ENCODE measurements around the gene PFDN6. TPM values are rescaled to one million over a fixed set of nuclear protein-coding genes. Genes with fewer than 3 reads are reported as not detected.
"Not testable (repeated sequence)": the region's sequence is repeated elsewhere in the genome, so short reads cannot be mapped to it uniquely, and the experiment has no call there.

Gene PFDN6
- total and polyA plus RNA-seq, 10 of the 15 experiments (the other 5 are each of a cell fraction or from before 2014, with no cell fraction given): 3.1 to 168 (median 82.6) TPM

- BruUV-seq (replicated peaks): no TSS peak
- TF ChIP-seq KLF5 (IDR thresholded peaks at IDR 0.05; ENCODE audit: partially characterized antibody) (no peak), NFXL1 (IDR thresholded peaks at IDR 0.05; ENCODE audit: borderline replicate concordance) (no peak), SREBF2 (IDR thresholded peaks at IDR 0.05; ENCODE audit: low read length) (no peak), CHD2 (IDR thresholded peaks at IDR 0.05; ENCODE audit: borderline replicate concordance, low read depth, low read length) (no peak), KAT2A (conservative IDR thresholded peaks at IDR 0.05; ENCODE audit: control insufficient read depth, low read depth, low read length) (no peak), NKRF (conservative IDR thresholded peaks at IDR 0.05) (no peak), SRF (IDR thresholded peaks at IDR 0.05; ENCODE audit: low read depth in 2 of 2, low read length in 2 of 2) (no peak), TCF3 (IDR thresholded peaks at IDR 0.05; ENCODE audit: borderline replicate concordance, insufficient read depth, low read depth, low read length) (no peak), SIX5 (IDR thresholded peaks at IDR 0.05; ENCODE audit: low read depth, low read length, severe bottlenecking) (no peak), CHD1 (IDR thresholded peaks at IDR 0.05; ENCODE audit: low read depth, low read length) (no peak)
- FAIRE-seq (no peak), DNase-seq (ENCODE audit: low read depth, low spot score) (no peak), ATAC-seq (no peak)
- SMC1A ChIA-PET (ENCODE audit: uncharacterized antibody, unreplicated experiment): no interaction called here
- Histone ChIP-seq H3K27me3 (replicated peaks in 1 of 2; ENCODE audit: control insufficient read depth in 2 of 2, insufficient read depth in 2 of 2, low read length in 1 of 2) (no peaks in the 10 kb centered on the region), H3K9ac (ENCODE audit: control insufficient read depth, insufficient read depth, low read length) (no peak overlapping the region), H3K79me2 (ENCODE audit: control insufficient read depth, insufficient read depth, low read length) (peaks cover 19% of the 10 kb centered on the region), H3K4me1 (ENCODE audit: control insufficient read depth, insufficient read depth, low read length) (peaks cover 15% of the 10 kb centered on the region), H3K4me2 (ENCODE audit: control insufficient read depth, insufficient read depth) (no peak overlapping the region), H3K4me3 (no peak overlapping the region), H4K20me1 (ENCODE audit: control insufficient read depth, insufficient read depth) (no peaks in the 10 kb centered on the region; the same call in 1 of the 2 replicates), H3K9me3 (replicated peaks; ENCODE audit: control insufficient read depth, insufficient read depth, low read length) (no peaks in the 10 kb centered on the region), H3K36me3 (ENCODE audit: control insufficient read depth in 2 of 2, insufficient read depth in 2 of 2, low read length in 1 of 2) (peaks cover 24 to 31% of the 10 kb centered on the region in 2 experiments; a peak in 3 of 4 replicates), H2AFZ (ENCODE audit: control insufficient read depth, low read depth, low read length) (no peak overlapping the region), H3K27ac (ENCODE audit: control insufficient read depth, insufficient read depth) (no peak overlapping the region; the same call in 1 of the 2 replicates)
- CTCF ChIA-PET: no interaction called here
- RAD21 ChIA-PET (ENCODE audit: unreplicated experiment): interaction anchor here (0.5 kb wide), 1 partner anchor 65 kb away, joined by 3 read pairs; no protein-coding TSS in a partner anchor
- intact Hi-C loops (cut with micrococcal nuclease; ENCODE audit: unreplicated experiment) (no loop called here), in situ Hi-C loops (cut with MboI) (no loop called here)
- 85% methylated on average over 6 of the region's 6 CpGs for WGBS (ENCODE audit: insufficient coverage, insufficient replicate concordance, low lambda C conversion rate, missing lambda C conversion rate)
- POLR2A ChIA-PET: interaction anchor here (1.6 kb wide), 1 partner anchor 8 kb away, joined by 6 read pairs; the partner anchor contains the start of genes RPS18 and VPS52
Observed at GRCh38 chr6:33280539-33280938, 8.9 kb upstream of the PFDN6 start.

DNA sequence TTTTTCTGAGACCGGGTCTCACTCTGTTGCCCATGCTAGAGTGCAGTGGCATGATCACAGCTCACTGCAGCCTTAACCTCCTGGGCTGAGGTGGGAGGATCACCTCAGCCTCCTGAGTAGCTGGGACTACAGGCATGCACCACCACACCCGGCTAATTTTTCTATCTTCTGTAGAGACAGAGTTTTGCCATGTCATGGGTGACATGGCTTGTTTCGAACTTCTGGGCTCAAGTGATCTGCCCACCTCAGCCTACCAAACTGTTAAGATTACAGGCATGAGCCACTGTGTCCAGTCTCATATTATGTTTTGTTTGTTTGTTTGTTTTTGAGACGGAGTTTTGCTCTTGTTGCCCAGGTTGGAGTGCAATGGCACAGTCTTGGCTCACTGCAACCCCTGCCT, 4.2 kb upstream of the PFDN6 start:
- ATAC-seq; intact Hi-C loops (cut with micrococcal nuclease; ENCODE audit: unreplicated experiment); H3K4me2 ChIP-seq (ENCODE audit: control insufficient read depth, insufficient read depth); H4K20me1 ChIP-seq (ENCODE audit: control insufficient read depth, insufficient read depth); H2AFZ ChIP-seq (ENCODE audit: control insufficient read depth, low read depth, low read length); H3K9me3 ChIP-seq (replicated peaks; ENCODE audit: control insufficient read depth, insufficient read depth, low read length); H3K9ac ChIP-seq (ENCODE audit: control insufficient read depth, insufficient read depth, low read length); FAIRE-seq; SMC1A ChIA-PET (ENCODE audit: uncharacterized antibody, unreplicated experiment); RAD21 ChIA-PET (ENCODE audit: unreplicated experiment); DNase-seq (ENCODE audit: low read depth, low spot score); in situ Hi-C loops (cut with MboI); H3K27ac ChIP-seq (ENCODE audit: control insufficient read depth, insufficient read depth); BruUV-seq (replicated peaks); H3K4me1 ChIP-seq (ENCODE audit: control insufficient read depth, insufficient read depth, low read length); H3K4me3 ChIP-seq; CTCF ChIA-PET; H3K27me3 ChIP-seq (replicated peaks in 1 of 2; ENCODE audit: control insufficient read depth in 2 of 2, insufficient read depth in 2 of 2, low read length in 1 of 2); POLR2A ChIA-PET: not testable (repeated sequence)
- WGBS (ENCODE audit: insufficient coverage, insufficient replicate concordance, low lambda C conversion rate, missing lambda C conversion rate): 100% methylated on average over 4 of the region's 4 CpGs
- peaks cover 23% of the 10 kb centered on the region for H3K79me2 ChIP-seq (ENCODE audit: control insufficient read depth, insufficient read depth, low read length)
- peaks cover 7 to 28% of the 10 kb centered on the region in 2 experiments; a peak in 3 of 4 replicates for H3K36me3 ChIP-seq (ENCODE audit: control insufficient read depth in 2 of 2, insufficient read depth in 2 of 2, low read length in 1 of 2)
